A673 (cell line): Measurements from ENCODE around the gene MDK. TPM values are rescaled to one million over a fixed set of nuclear protein-coding genes. Genes with fewer than 3 reads are reported as not detected.

Source experiments
- BruUV-seq: library from RNA; stranded (reverse); fragments of 400-500 nt; replicated peaks from 2 replicates; lab custom pipeline; 2021; lab: Mats Ljungman, UMichigan
- CTCF ChIA-PET: fragments of 300-600 bp; sonication (Branson Sonifier 250); formaldehyde crosslinking; loops from one replicate; lab custom pipeline; 2022; ENCODE audit warnings: antibody characterized with exemption; lab: Charles Lee
- POLR2A ChIA-PET: fragments of 300-600 bp; sonication (Branson Sonifier 250); formaldehyde crosslinking; loops from one replicate; lab custom pipeline; 2022; ENCODE audit warnings: antibody characterized with exemption; ENCODE audit not compliant: low non-redundant PET; lab: Charles Lee
- DNase-seq: peaks from one replicate; pipeline ENCODE4 v3.0.0-alpha.2; 2015; ENCODE audit warnings: low spot score
- H3K27ac ChIP-seq: fragments of 200-600 bp; sonication (generic); 2 replicates; pipeline ENCODE4 v1.5.1; 2016; ENCODE audit warnings: mixed run types, low read depth, mild to moderate bottlenecking, mixed read lengths, antibody characterized with exemption, low read length; ENCODE audit not compliant: poor library complexity, severe bottlenecking
- H3K27me3 ChIP-seq: fragments of 200-600 bp; sonication (generic); replicated peaks from 2 replicates; pipeline ENCODE4 v1.6.1; 2017; ENCODE audit warnings: mixed run types, low read depth, mild to moderate bottlenecking, mixed read lengths, antibody characterized with exemption, low read length; ENCODE audit not compliant: insufficient read depth, poor library complexity
- H3K36me3 ChIP-seq: fragments of 200-600 bp; sonication (generic); 2 replicates; pipeline ENCODE4 v1.6.1; 2016; ENCODE audit warnings: mixed run types, mild to moderate bottlenecking, mixed read lengths, antibody characterized with exemption, low read length; ENCODE audit not compliant: insufficient read depth, poor library complexity, severe bottlenecking
- H3K4me1 ChIP-seq: fragments of 200-600 bp; sonication (generic); 2 replicates; pipeline ENCODE4 v1.6.1; 2017; ENCODE audit warnings: mixed run types, mild to moderate bottlenecking, mixed read lengths, antibody characterized with exemption, low read length; ENCODE audit not compliant: insufficient read depth, poor library complexity, severe bottlenecking
- H3K4me3 ChIP-seq: fragments of 200-600 bp; sonication (generic); 2 replicates; pipeline ENCODE4 v1.5.1; 2016; ENCODE audit warnings: low read depth, mixed run types, mild to moderate bottlenecking, mixed read lengths, low read length; ENCODE audit not compliant: poor library complexity, severe bottlenecking
- H3K9me3 ChIP-seq: fragments of 200-600 bp; sonication (generic); 2 replicates; pipeline ENCODE4 v1.6.1; 2016; ENCODE audit warnings: mixed run types, low read depth, mild to moderate bottlenecking, mixed read lengths, antibody characterized with exemption, low read length; ENCODE audit not compliant: poor library complexity, severe bottlenecking
- CTCF ChIP-seq: fragments of 300-800, 200-600 bp; sonication (generic); conservative IDR thresholded peaks from 2 replicates; pipeline ENCODE4 v1.5.1; 2017; ENCODE audit warnings: low read depth, mild to moderate bottlenecking, antibody characterized with exemption, low read length, moderate library complexity, mixed read lengths
- EZH2 ChIP-seq: fragments of 200-600 bp; sonication (generic); IDR thresholded peaks from 2 replicates; pipeline ENCODE4 v1.6.1; 2017; ENCODE audit warnings: borderline replicate concordance, low read depth, mild to moderate bottlenecking, mixed read lengths, antibody characterized with exemption, low read length; ENCODE audit not compliant: poor library complexity, severe bottlenecking
- intact Hi-C: fragments of 100-400 bp; cut with micrococcal nuclease; formaldehyde crosslinking; loops from one replicate; pipeline ENCODE4 v1.10.0; 2022; ENCODE audit not compliant: unreplicated experiment
- total RNA-seq: library from RNA; stranded (reverse); gene quantifications from 2 replicates; pipeline ENCODE4 v1.2.3, GENCODE V29; 2021

MDK gene
- total RNA-seq, 1 experiment from 2014 or later = 252 TPM

DNA sequence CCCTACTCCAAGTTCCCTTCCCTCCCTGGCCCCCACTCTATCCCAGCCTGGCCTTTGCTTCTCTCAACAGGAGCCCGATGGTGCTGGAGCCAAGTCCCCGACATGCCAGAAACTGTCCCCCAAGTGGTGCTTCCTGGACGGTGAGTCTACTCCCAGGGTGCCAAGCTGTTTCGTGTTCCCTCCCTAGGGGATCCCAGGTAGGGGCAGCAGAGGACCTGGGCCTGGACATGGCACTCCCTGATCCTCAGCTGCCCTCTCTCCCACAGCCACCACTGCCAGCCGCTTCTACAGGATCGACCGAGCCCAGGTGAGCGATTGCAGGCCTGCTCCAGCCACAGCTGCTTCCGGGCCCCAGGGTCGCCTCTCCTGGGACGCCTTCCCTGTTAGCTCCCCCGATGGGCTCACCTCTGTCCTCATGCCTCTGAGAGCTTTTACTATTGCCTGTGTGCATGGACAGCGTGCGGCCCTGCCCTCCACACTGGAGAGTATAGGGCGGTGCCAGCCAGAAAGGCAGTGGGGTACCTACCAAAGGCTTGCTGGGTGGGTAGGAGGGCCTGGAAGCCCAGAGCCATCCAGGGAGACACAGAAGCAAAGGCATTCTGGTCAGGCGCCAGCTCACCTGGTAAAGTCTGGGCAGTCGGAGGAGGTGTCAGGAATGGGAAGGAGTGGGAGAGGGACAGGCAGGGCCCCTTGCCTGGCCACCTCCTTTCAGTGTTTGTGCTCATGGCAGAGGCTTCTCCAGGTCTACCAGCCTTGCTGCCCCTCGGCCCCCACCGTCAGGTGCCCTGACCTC, 5.0 kb upstream of the MDK start:
- ChIA-PET CTCF (interaction anchor here (0.6 to 1.0 kb wide), 2 partner anchors 24 to 172 kb away, joined by 3 to 6 read pairs; no protein-coding TSS in a partner anchor), POLR2A (no interaction called here)
- Histone ChIP-seq H3K4me3 (no peak overlapping the region), H3K36me3 (peaks cover 45% of the 10 kb centered on the region), H3K4me1 (peaks cover 11% of the 10 kb centered on the region), H3K27ac (no peak overlapping the region), H3K9me3 (no peaks in the 10 kb centered on the region), H3K27me3 (no peaks in the 10 kb centered on the region)
- no TSS peak for BruUV-seq
- intact Hi-C loops = no loop called here
- no peak for TF ChIP-seq EZH2
- no peak for TF ChIP-seq CTCF
- no peak for DNase-seq

- intact Hi-C loops = no loop called here
- Histone ChIP-seq H3K4me3 (no peak overlapping the region), H3K9me3 (no peaks in the 10 kb centered on the region), H3K4me1 (peaks cover 16% of the 10 kb centered on the region), H3K27ac (no peak overlapping the region), H3K36me3 (peaks cover 42% of the 10 kb centered on the region), H3K27me3 (no peaks in the 10 kb centered on the region)
- ChIA-PET POLR2A (no interaction called here), CTCF (no interaction called here)
- no peak for DNase-seq
- TF ChIP-seq CTCF = no peak
- TF ChIP-seq EZH2 = no peak
- BruUV-seq = no TSS peak
These were observed 4.2 kb upstream of the MDK start for GRCh38 chr11:46377290-46377689.

- no TSS peak for BruUV-seq
- Histone ChIP-seq H3K4me3 (no peak overlapping the region), H3K4me1 (peaks cover 21% of the 10 kb centered on the region), H3K9me3 (no peaks in the 10 kb centered on the region), H3K36me3 (peaks cover 37% of the 10 kb centered on the region), H3K27me3 (no peaks in the 10 kb centered on the region), H3K27ac (no peak overlapping the region)
- intact Hi-C loops = no loop called here
- no peak for DNase-seq
- POLR2A ChIA-PET = no interaction called here
- CTCF ChIA-PET = no interaction called here
- TF ChIP-seq EZH2 (no peak), CTCF (no peak)
These were observed 3.6 kb upstream of the MDK start for GRCh38 chr11:46377831-46378230.
